Sigmoid colon (tissue), 4 donors: ENCODE data around the gene INSIG1.

Source experiments
- EP300 ChIP-seq, 4 donors: sonication (generic); formaldehyde crosslinking; IDR thresholded peaks; one replicate each; pipeline ENCODE4 v1.6.1; 2017; ENCODE audit warnings: antibody characterized with exemption in 4 of 4
- POLR2A ChIP-seq, 2 donors: fragments of 450-650 bp; IDR thresholded peaks; one replicate each; pipeline ENCODE4 v1.6.1; 2016; ENCODE audit warnings: antibody characterized with exemption in 2 of 2, mild to moderate bottlenecking in 2 of 2, moderate library complexity in 2 of 2
- POLR2AphosphoS5 ChIP-seq, 4 donors: sonication (generic); formaldehyde crosslinking; IDR thresholded peaks; one replicate each; pipeline ENCODE4 v1.6.1; 2017; ENCODE audit warnings: antibody characterized with exemption in 4 of 4
- TF ChIP-seq, protein P1 (sequence below), 4 experiments: fragments of 450-650 bp in 3 of 4; fragments of 200-600 bp in 1 of 4; IDR thresholded peaks; one replicate each; pipeline ENCODE4 v1.5.1; 2016 to 2019; ENCODE audit warnings: antibody characterized with exemption in 4 of 4, mild to moderate bottlenecking in 3 of 4, moderate library complexity in 2 of 4

DNA sequence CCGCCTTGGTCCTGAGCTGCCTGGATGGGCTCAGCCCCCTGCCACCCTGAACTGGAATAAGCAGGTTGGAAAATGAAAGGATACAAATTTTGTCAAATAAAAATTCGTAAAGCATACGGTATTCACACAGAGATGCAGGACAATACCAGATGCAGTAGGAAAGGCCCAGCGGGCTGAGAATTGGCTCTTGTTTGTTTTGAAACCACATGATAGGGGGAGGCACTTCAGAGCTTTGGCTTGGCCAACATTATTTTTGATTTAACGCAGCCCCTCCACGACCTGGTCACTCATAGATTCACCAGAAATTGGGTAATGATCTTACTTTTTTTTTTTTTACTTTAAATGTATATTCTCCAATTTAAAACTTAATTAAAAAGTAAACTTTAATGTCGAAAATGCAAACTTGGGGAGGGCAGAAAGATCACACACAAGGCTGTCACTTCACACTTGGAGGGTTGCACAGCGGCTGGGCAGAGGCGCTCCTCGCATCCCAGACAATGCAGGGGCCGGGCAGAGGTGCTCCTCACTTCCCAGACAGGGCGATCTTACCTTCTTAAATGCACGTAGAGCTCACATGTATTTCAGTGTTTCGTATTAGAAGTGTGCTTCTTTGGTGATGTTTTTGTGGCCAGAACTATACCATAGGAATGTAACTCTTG is 17.8 kb upstream of the INSIG1 start:
- TF ChIP-seq, protein P1, sequence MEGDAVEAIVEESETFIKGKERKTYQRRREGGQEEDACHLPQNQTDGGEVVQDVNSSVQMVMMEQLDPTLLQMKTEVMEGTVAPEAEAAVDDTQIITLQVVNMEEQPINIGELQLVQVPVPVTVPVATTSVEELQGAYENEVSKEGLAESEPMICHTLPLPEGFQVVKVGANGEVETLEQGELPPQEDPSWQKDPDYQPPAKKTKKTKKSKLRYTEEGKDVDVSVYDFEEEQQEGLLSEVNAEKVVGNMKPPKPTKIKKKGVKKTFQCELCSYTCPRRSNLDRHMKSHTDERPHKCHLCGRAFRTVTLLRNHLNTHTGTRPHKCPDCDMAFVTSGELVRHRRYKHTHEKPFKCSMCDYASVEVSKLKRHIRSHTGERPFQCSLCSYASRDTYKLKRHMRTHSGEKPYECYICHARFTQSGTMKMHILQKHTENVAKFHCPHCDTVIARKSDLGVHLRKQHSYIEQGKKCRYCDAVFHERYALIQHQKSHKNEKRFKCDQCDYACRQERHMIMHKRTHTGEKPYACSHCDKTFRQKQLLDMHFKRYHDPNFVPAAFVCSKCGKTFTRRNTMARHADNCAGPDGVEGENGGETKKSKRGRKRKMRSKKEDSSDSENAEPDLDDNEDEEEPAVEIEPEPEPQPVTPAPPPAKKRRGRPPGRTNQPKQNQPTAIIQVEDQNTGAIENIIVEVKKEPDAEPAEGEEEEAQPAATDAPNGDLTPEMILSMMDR (IDR thresholded peaks at IDR 0.05) = no peak
- TF ChIP-seq POLR2A (IDR thresholded peaks at IDR 0.05) (no peak), EP300 (IDR thresholded peaks at IDR 0.05) (no peak), POLR2AphosphoS5 (IDR thresholded peaks at IDR 0.05) (no peak)
